GM12878 (cell line): ENCODE results near the gene MSLN. TPM values are rescaled to one million over a fixed set of nuclear protein-coding genes. Genes with fewer than 3 reads are reported as not detected.

ENCODE experiments used
- ATAC-seq: fragments of 200-7000 bp; cut with Tn5 transposase; 3 replicates; pipeline ENCODE4 v1.9.1; 2020; ENCODE audit warnings: mild to moderate bottlenecking, moderate library complexity
- BruUV-seq: library from RNA; stranded (reverse); fragments of 400-500 nt; replicated peaks from 2 replicates; lab custom pipeline; 2021; lab: Mats Ljungman, UMichigan
- CTCF ChIA-PET: fragments of 300-600 bp; sonication (Branson Sonifier 250); formaldehyde crosslinking; extraction: SDS; loops from one replicate; lab custom pipeline; 2021; ENCODE audit warnings: inconsistent platforms; lab: Yijun Ruan, JAX
- POLR2A ChIA-PET: fragments of 350-600 bp; formaldehyde crosslinking; extraction: SDS; loops from one replicate; lab custom pipeline; 2021; ENCODE audit warnings: inconsistent platforms; lab: Charles Lee
- RAD21 ChIA-PET: fragments of 300-600 bp; sonication (Branson Sonifier 250); formaldehyde crosslinking; loops from one replicate; lab custom pipeline; 2023; ENCODE audit warnings: antibody characterized with exemption; ENCODE audit not compliant: unreplicated experiment; lab: Charles Lee
- SMC1A ChIA-PET: fragments of 300-600 bp; sonication (Branson Sonifier 250); formaldehyde crosslinking; loops from one replicate; lab custom pipeline; 2023; ENCODE audit not compliant: unreplicated experiment, uncharacterized antibody; lab: Charles Lee
- DNase-seq: peaks from one replicate; pipeline ENCODE4 v3.0.0-alpha.2; 2011; ENCODE audit warnings: low read depth, low spot score
- FAIRE-seq: peaks from 3 replicates; lab custom pipeline; 2011; peaks lifted over from hg19 to GRCh38; lab: Jason Lieb, UNC
- H2AFZ ChIP-seq: 2 replicates; pipeline ENCODE4 v1.6.0; 2011; ENCODE audit warnings: low read depth, low read length, control low read depth; ENCODE audit not compliant: control insufficient read depth
- H3K27ac ChIP-seq: 2 replicates; pipeline ENCODE4 v1.5.1; 2011; ENCODE audit warnings: control low read depth; ENCODE audit not compliant: control insufficient read depth, insufficient read depth
- H3K27me3 ChIP-seq, 2 experiments: replicated peaks in 1 of 2; 2 replicates each; pipeline versions ENCODE4 v1.6.0 to v1.6.1; 2011; ENCODE audit warnings: low read length in 1 of 2; ENCODE audit not compliant: control insufficient read depth in 2 of 2, insufficient read depth in 2 of 2
- H3K36me3 ChIP-seq, 2 experiments: 2 replicates each; pipeline ENCODE4 v1.5.1; 2011; ENCODE audit warnings: low read length in 1 of 2; ENCODE audit not compliant: control insufficient read depth in 2 of 2, insufficient read depth in 2 of 2
- H3K4me1 ChIP-seq: 2 replicates; pipeline ENCODE4 v1.6.1; 2011; ENCODE audit warnings: mild to moderate bottlenecking, low read length, moderate library complexity, mixed read lengths; ENCODE audit not compliant: control insufficient read depth, insufficient read depth
- H3K4me2 ChIP-seq: 2 replicates; pipeline ENCODE4 v1.6.0; 2011; ENCODE audit warnings: control low read depth; ENCODE audit not compliant: control insufficient read depth, insufficient read depth
- H3K4me3 ChIP-seq: fragments of 200-600 bp; sonication (generic); 2 replicates; pipeline ENCODE4 v1.5.1; 2016
- H3K79me2 ChIP-seq: 2 replicates; pipeline ENCODE4 v1.6.0; 2011; ENCODE audit warnings: low read length; ENCODE audit not compliant: control insufficient read depth, insufficient read depth
- H3K9ac ChIP-seq: 2 replicates; pipeline ENCODE4 v1.8.0; 2011; ENCODE audit warnings: low read length, control low read depth, mixed read lengths; ENCODE audit not compliant: control insufficient read depth, insufficient read depth
- H3K9me3 ChIP-seq: replicated peaks from 3 replicates; pipeline ENCODE4 v1.5.1; 2011; ENCODE audit warnings: mild to moderate bottlenecking, low read length; ENCODE audit not compliant: control insufficient read depth, insufficient read depth
- H4K20me1 ChIP-seq: 2 replicates; pipeline ENCODE4 v1.6.0; 2011; ENCODE audit not compliant: control insufficient read depth, insufficient read depth
- ATF3 ChIP-seq: IDR thresholded peaks from 2 replicates; pipeline ENCODE4 v1.6.1; 2011; ENCODE audit warnings: low read depth, mild to moderate bottlenecking, low read length, moderate library complexity, borderline replicate concordance; ENCODE audit errors: extremely low read depth
- BHLHE40 ChIP-seq, 2 experiments: fragments of 450-650 bp in 1 of 2; IDR thresholded peaks; 2 replicates each; pipeline ENCODE4 v1.6.1; 2011 to 2017; ENCODE audit warnings: low read depth in 2 of 2, borderline replicate concordance in 1 of 2, improper control_type of control experiment in 1 of 2, low read length in 1 of 2, mild to moderate bottlenecking in 1 of 2
- HDGF ChIP-seq: fragments of 450-650 bp; IDR thresholded peaks from 2 replicates; pipeline ENCODE4 v1.6.1; 2016; ENCODE audit warnings: antibody characterized with exemption
- KAT2A ChIP-seq: conservative IDR thresholded peaks from 2 replicates; pipeline ENCODE4 v1.6.1; 2011; ENCODE audit warnings: low read depth, low read length; ENCODE audit not compliant: control insufficient read depth
- NR2F1 ChIP-seq: fragments of 450-650 bp; conservative IDR thresholded peaks from 2 replicates; pipeline ENCODE4 v1.6.1; 2017; ENCODE audit warnings: mild to moderate bottlenecking
- NRF1 ChIP-seq: conservative IDR thresholded peaks from 2 replicates; pipeline ENCODE4 v1.6.1; 2011; ENCODE audit warnings: mild to moderate bottlenecking, low read depth, low read length, improper control_type of control experiment
- SMAD5 ChIP-seq: IDR thresholded peaks from 2 replicates; pipeline ENCODE4 v1.6.1; 2016; ENCODE audit warnings: antibody characterized with exemption, low read depth
- TCF7 ChIP-seq: IDR thresholded peaks from 2 replicates; pipeline ENCODE4 v1.6.1; 2014; ENCODE audit warnings: antibody characterized with exemption, borderline replicate concordance
- YBX1 ChIP-seq: fragments of 450-650 bp; IDR thresholded peaks from 2 replicates; pipeline ENCODE4 v1.6.1; 2016; ENCODE audit warnings: antibody characterized with exemption
- ZBTB33 ChIP-seq: fragments of 450-650 bp; IDR thresholded peaks from 2 replicates; pipeline ENCODE4 v1.6.1; 2017; ENCODE audit warnings: mild to moderate bottlenecking
- ZBTB40 ChIP-seq: fragments of 450-650 bp; IDR thresholded peaks from 2 replicates; pipeline ENCODE4 v1.6.1; 2016; ENCODE audit warnings: mild to moderate bottlenecking, moderate library complexity, borderline replicate concordance
- WGBS: methylation state at CpG from one replicate; pipeline ENCODE4 v1.1.6; 2016; ENCODE audit warnings: low lambda C conversion rate; ENCODE audit not compliant: insufficient replicate concordance, insufficient coverage; ENCODE audit errors: missing lambda C conversion rate; 5-methylcytosine and 5-hydroxymethylcytosine counted together
- in situ Hi-C: fragments of 300-500 bp; cut with MboI; formaldehyde crosslinking; loops from 9 replicates; pipeline ENCODE4 v1.14.3; 2018; ENCODE audit warnings: mixed read lengths
- intact Hi-C: fragments of 100-400 bp; cut with micrococcal nuclease; formaldehyde crosslinking; loops from one replicate; pipeline ENCODE4 v1.14.2; 2022; ENCODE audit not compliant: unreplicated experiment
- polyA plus RNA-seq, 11 experiments: library from polyadenylated mRNA; depleted of rRNA in 4 of 11; unstranded in 6 of 11; stranded (reverse) in 5 of 11; fragments of >200 nt; fragmentation: Nextera tagmentation in 4 of 11; fragmentation: Illumina TruSeq in 1 of 11; extraction: Ambion mirVana in 4 of 11; extraction: Trizol in 1 of 11; gene quantifications; 1 replicate in 1 of 11; 2 replicates in 10 of 11; pipeline versions ENCODE4 v1.2.1 to v1.2.3, GENCODE V29; 2011 to 2016; ENCODE audit warnings: inconsistent platforms in 2 of 11, missing spikeins in 2 of 11, low read depth in 1 of 11
- total RNA-seq, 4 experiments: library from RNA; depleted of rRNA in 3 of 4; stranded (reverse); fragments of >200 nt in 3 of 4; fragmentation: Illumina TruSeq in 1 of 4; extraction: Trizol in 1 of 4; gene quantifications; 2 replicates each; pipeline versions ENCODE4 v1.2.1 to v1.2.3, GENCODE V29; 2013 to 2021
- TF ChIP-seq, protein P1 (sequence below): IDR thresholded peaks from 2 replicates; pipeline ENCODE4 v1.6.1; 2012; ENCODE audit warnings: low read depth, low read length, improper control_type of control experiment
- TF ChIP-seq, protein P2 (sequence below): fragments of 450-650 bp; conservative IDR thresholded peaks from 2 replicates; pipeline ENCODE4 v1.6.1; 2017; ENCODE audit warnings: mild to moderate bottlenecking, moderate library complexity

The MSLN gene
- total and polyA plus RNA-seq, 10 of the 15 experiments (the other 5 are each of a cell fraction or from before 2014, with no cell fraction given): 0.08 TPM; not detected in 9

GRCh38 chr16:794853-795466 is 34.4 kb downstream of the MSLN start (continued):
- TF ChIP-seq ZBTB40 (no peak), TCF7 (no peak), SMAD5 (no peak), BHLHE40 (IDR thresholded peaks at IDR 0.05; ENCODE audit: borderline replicate concordance in 1 of 2, low read depth in 2 of 2, low read length in 1 of 2) (no peak)
- TF ChIP-seq, protein P1, sequence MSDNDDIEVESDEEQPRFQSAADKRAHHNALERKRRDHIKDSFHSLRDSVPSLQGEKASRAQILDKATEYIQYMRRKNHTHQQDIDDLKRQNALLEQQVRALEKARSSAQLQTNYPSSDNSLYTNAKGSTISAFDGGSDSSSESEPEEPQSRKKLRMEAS: no peak
- TF ChIP-seq, all 136 proteins: peak for 0

DNA sequence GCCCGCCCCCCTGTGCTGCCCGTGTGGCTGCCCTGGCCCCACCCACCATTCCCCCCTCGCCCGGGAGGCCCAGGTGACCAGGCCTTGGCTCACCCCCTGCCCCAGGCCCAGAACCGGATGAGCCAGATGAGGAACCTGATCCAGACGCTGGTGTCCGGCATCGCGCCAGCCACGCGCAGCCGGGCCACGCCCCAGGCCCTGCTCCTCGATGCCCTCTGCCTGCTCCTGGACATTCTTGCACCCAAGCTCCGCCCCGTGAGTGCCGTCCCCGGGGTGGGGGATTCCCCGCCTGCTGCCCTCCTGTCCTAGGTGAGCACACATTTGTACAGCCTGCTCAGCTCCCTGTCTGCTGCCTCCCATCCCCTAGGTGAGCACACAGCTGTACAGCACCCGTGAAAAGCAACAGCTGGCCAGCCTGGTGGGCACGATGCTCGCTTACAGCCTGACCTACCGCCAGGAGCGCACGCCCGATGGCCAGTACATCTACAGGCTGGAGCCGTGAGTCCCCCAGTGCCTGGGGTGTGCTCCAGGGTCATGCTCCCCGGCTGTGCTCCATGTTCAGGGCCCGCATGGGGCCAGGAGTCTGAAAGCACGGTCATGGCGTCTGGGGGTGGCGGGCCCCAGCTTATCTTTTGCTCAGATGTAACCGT is 35.2 kb downstream of the MSLN start:
- CTCF ChIA-PET: no interaction called here
- Histone ChIP-seq H3K79me2 (no peaks in the 10 kb centered on the region), H3K27me3 (peaks cover 0 to 2% of the 10 kb centered on the region in 2 experiments; a peak in 3 of 4 replicates), H3K4me2 (no peak overlapping the region), H3K9ac (no peak overlapping the region), H3K27ac (no peak overlapping the region), H3K36me3 (peaks cover 0 to 13% of the 10 kb centered on the region in 2 experiments; a peak in 2 of 4 replicates), H3K9me3 (no peaks in the 10 kb centered on the region), H2AFZ (no peak overlapping the region), H3K4me1 (no peaks in the 10 kb centered on the region), H4K20me1 (no peaks in the 10 kb centered on the region), H3K4me3 (no peak overlapping the region)
- no peak for DNase-seq
- FAIRE-seq: no peak
- 83% methylated on average over 28 of the region's 33 CpGs for WGBS
- SMC1A ChIA-PET: no interaction called here
- no peak for ATAC-seq
- in situ Hi-C loops (no loop called here), intact Hi-C loops (no loop called here)
- POLR2A ChIA-PET: no interaction called here
- RAD21 ChIA-PET: no interaction called here
- no TSS peak for BruUV-seq
- no peak for TF ChIP-seq KAT2A
- TF ChIP-seq ATF3: no peak
- TF ChIP-seq NRF1: no peak
- no peak for TF ChIP-seq YBX1
- TF ChIP-seq, protein P2, sequence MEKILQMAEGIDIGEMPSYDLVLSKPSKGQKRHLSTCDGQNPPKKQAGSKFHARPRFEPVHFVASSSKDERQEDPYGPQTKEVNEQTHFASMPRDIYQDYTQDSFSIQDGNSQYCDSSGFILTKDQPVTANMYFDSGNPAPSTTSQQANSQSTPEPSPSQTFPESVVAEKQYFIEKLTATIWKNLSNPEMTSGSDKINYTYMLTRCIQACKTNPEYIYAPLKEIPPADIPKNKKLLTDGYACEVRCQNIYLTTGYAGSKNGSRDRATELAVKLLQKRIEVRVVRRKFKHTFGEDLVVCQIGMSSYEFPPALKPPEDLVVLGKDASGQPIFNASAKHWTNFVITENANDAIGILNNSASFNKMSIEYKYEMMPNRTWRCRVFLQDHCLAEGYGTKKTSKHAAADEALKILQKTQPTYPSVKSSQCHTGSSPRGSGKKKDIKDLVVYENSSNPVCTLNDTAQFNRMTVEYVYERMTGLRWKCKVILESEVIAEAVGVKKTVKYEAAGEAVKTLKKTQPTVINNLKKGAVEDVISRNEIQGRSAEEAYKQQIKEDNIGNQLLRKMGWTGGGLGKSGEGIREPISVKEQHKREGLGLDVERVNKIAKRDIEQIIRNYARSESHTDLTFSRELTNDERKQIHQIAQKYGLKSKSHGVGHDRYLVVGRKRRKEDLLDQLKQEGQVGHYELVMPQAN: no peak
- TF ChIP-seq ZBTB33: no peak
- no peak for TF ChIP-seq NR2F1
- TF ChIP-seq HDGF: no peak
